Mesendoderm (in vitro differentiated cells): ENCODE data around the gene GLIS1.
A peak's percentile ranks its signal among the peaks of the same experiment; 100 is the strongest.

ENCODE experiments used
- DNase-seq: peaks from one replicate; pipeline ENCODE4 v3.0.0; 2013
- H2AK5ac ChIP-seq: 2 replicates; pipeline ENCODE4 v1.6.1; 2013; ENCODE audit warnings: low read length, inconsistent platforms
- H2BK120ac ChIP-seq: 2 replicates; pipeline ENCODE4 v1.6.1; 2013; ENCODE audit warnings: low read depth, mild to moderate bottlenecking, low read length, moderate library complexity, mixed read lengths
- H2BK15ac ChIP-seq: replicated peaks from 2 replicates; pipeline ENCODE4 v1.6.1; 2013; ENCODE audit warnings: low read depth, mild to moderate bottlenecking, moderate library complexity
- H2BK5ac ChIP-seq: 2 replicates; pipeline ENCODE4 v1.6.1; 2013; ENCODE audit warnings: low read length, inconsistent platforms
- H3K18ac ChIP-seq: 2 replicates; pipeline ENCODE4 v1.6.1; 2013; ENCODE audit warnings: mild to moderate bottlenecking, low read length, mixed read lengths
- H3K23ac ChIP-seq: one replicate; pipeline ENCODE4 v1.6.1; 2013; ENCODE audit warnings: low read length
- H3K27ac ChIP-seq: 2 replicates; pipeline ENCODE4 v1.5.1; 2013; ENCODE audit warnings: low read depth, mild to moderate bottlenecking, inconsistent platforms, low read length, moderate library complexity
- H3K27me3 ChIP-seq: 2 replicates; pipeline ENCODE4 v1.6.1; 2013; ENCODE audit warnings: low read length, control low read depth, mild to moderate bottlenecking, inconsistent platforms; ENCODE audit not compliant: insufficient read depth, poor library complexity
- H3K36me3 ChIP-seq: 2 replicates; pipeline ENCODE4 v1.6.1; 2013; ENCODE audit warnings: low read length, inconsistent platforms; ENCODE audit not compliant: control insufficient read depth, insufficient read depth
- H3K4ac ChIP-seq: one replicate; pipeline ENCODE4 v1.6.1; 2013; ENCODE audit warnings: low read depth, mild to moderate bottlenecking, low read length, moderate library complexity
- H3K4me1 ChIP-seq: 2 replicates; pipeline ENCODE4 v1.6.1; 2013; ENCODE audit warnings: low read depth, low read length, inconsistent platforms; ENCODE audit not compliant: control insufficient read depth
- H3K4me2 ChIP-seq: 2 replicates; pipeline ENCODE4 v1.6.1; 2013; ENCODE audit warnings: low read length
- H3K4me3 ChIP-seq: 2 replicates; pipeline ENCODE4 v1.5.1; 2013; ENCODE audit warnings: mild to moderate bottlenecking, low read length
- H3K56ac ChIP-seq: one replicate; pipeline ENCODE4 v1.6.1; 2013; ENCODE audit warnings: low read length
- H3K79me1 ChIP-seq: 2 replicates; pipeline ENCODE4 v1.6.1; 2013; ENCODE audit warnings: low read length, inconsistent platforms
- H3K79me2 ChIP-seq: 2 replicates; pipeline ENCODE4 v1.6.1; 2013; ENCODE audit warnings: mild to moderate bottlenecking, low read length; ENCODE audit not compliant: control insufficient read depth, insufficient read depth
- H3K9ac ChIP-seq: 2 replicates; pipeline ENCODE4 v1.6.1; 2013; ENCODE audit warnings: low read length, inconsistent platforms
- H4K5ac ChIP-seq: one replicate; pipeline ENCODE4 v1.6.1; 2013; ENCODE audit warnings: low read length
- H4K8ac ChIP-seq: one replicate; pipeline ENCODE4 v1.6.1; 2013; ENCODE audit warnings: low read depth, mild to moderate bottlenecking, control low read depth, low read length, moderate library complexity
- WGBS: extraction: QIAGEN DNeasy Blood & Tissue Kit; methylation state at CpG from one replicate; pipeline ENCODE4 v1.1.7; 2013; ENCODE audit warnings: low lambda C conversion rate, missing lambda C conversion rate; ENCODE audit not compliant: insufficient coverage; ENCODE audit errors: extremely low coverage; 5-methylcytosine and 5-hydroxymethylcytosine counted together

GLIS1 gene

DNA sequence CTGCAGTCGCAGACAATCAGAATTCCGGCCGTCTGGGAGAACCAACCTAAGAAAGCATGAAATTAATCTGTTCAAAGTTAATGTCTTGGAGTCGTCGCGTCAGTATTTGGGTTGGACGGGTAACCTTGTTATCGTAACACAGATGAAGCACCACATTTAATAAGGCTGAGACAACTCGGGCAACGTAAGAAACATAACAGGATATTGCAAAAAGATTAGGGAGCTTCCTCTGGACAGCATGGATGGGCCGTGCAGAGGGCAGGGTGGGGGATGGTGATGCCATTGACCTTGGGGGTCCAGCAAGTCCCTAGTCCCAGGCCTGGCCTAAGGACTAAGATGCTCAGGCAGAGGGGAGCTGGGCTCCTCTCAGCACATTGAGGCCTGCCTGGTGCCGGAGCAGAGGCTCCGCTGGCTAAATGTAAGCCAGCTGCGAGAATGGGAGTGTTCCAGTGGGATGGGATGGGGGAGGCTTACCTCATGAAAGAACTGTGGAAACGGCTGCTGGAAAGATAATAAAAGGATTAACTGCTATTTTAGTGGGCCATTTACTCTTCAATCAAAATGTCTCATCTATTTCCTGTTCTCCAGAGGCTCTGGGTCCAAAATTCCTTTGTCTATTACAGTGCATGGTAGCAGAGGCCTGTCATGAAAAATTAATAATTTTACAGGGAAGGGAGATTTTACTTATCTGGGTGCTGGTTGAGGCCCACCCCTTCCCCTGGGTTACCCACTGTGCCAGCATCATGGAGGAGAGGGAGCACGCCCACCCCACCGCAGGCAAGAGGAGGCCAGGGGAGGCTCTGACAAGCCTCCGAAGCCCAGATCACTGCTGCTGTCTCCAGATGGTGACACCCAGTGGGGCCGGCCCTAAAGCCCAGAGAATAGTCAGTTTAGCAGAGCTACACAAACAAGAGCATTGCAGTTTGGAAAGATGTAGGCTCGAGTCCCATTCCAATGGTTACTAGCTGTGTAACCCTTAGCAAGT, 148.1 kb downstream of the GLIS1 start:
- Histone ChIP-seq H2BK5ac (no peak overlapping the region), H3K79me1 (no peaks in the 10 kb centered on the region), H2BK15ac (no peak overlapping the region), H3K4ac (no peak overlapping the region), H4K8ac (no peak overlapping the region), H3K36me3 (no peaks in the 10 kb centered on the region), H3K56ac (no peak overlapping the region), H3K27me3 (no peaks in the 10 kb centered on the region), H2AK5ac (no peak overlapping the region), H4K5ac (no peak overlapping the region), H2BK120ac (no peak overlapping the region), H3K4me3 (no peak overlapping the region), H3K79me2 (no peaks in the 10 kb centered on the region), H3K4me2 (no peak overlapping the region), H3K23ac (no peak overlapping the region), H3K4me1 (no peaks in the 10 kb centered on the region), H3K18ac (no peak overlapping the region), H3K27ac (no peak overlapping the region), H3K9ac (no peak overlapping the region)
- no CpG with 5 or more reads among the region's 20 CpGs for WGBS
- no peak for DNase-seq

DNA sequence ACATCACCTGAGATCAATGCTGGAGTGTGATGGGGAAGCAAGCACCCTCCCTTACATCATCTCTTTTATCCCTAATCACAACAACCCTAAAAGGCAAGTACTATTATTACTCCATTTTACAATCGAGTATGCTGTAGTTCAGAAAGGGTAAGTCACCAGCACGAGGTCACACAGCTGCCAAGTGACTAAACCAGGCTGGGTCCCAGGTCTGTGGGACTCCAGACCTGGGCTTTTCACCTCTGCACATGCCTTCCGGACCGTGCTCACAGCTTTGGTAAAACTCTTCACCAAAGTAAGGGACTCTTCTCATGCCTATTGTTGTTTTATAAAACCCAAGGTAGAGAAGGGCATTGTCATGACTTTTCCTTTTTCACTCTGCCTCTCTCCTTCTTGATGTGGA, 148.9 kb downstream of the GLIS1 start:
- no peak overlapping the region for H2BK120ac ChIP-seq
- no peak overlapping the region for H2AK5ac ChIP-seq
- no peak overlapping the region for H3K4me3 ChIP-seq

DNA sequence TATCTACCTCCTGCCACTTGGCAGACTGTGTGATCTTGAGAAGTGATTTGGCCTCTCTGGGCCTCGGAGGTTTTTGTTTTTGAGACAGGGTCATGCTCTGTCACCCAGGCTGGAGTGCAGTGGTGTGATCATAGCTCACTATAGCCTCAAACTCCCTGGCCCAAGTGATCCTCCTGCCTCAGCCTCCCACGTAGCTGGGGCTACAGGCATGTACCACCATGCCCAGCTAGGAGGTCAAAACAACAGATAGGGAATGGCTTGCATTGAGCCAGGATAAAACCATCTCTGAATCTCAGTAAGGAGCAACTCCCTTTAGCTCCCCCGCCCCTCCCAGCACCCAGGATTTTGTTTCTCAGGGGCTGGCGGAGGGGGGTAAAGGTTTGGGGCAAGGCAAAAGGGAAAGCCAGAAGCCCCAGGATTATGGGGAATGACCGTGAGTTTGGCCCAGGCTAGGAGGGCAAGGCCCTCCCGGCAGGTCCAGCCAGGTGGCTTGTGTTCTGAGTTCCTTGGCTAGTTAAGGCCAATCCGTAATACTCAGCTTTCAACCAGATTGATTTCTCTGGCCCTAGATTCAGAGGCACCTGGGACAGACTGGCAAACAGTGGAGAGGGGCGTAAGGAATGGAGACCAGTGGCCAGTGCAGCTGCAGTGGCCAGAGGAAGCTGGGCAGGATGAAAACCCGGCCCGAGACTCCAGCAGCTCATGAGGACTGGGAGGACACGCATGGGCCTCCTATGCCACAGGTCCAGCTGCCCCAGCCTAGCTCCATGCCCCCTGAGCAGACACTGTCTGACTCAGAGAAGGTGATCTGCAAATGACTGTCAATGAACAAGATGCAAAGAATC, 149.7 kb downstream of the GLIS1 start:
- Histone ChIP-seq H2BK5ac (no peak overlapping the region), H3K4me2 (no peak overlapping the region), H3K4ac (no peak overlapping the region), H2AK5ac (no peak overlapping the region), H3K36me3 (no peaks in the 10 kb centered on the region), H3K9ac (no peak overlapping the region), H3K18ac (no peak overlapping the region), H3K27me3 (no peaks in the 10 kb centered on the region), H3K79me2 (no peaks in the 10 kb centered on the region), H3K23ac (no peak overlapping the region), H2BK15ac (no peak overlapping the region), H3K27ac (no peak overlapping the region), H2BK120ac (no peak overlapping the region), H3K79me1 (no peaks in the 10 kb centered on the region), H4K5ac (no peak overlapping the region), H3K4me1 (no peaks in the 10 kb centered on the region), H3K4me3 (no peak overlapping the region), H3K56ac (no peak overlapping the region), H4K8ac (no peak overlapping the region)
- no peak for DNase-seq
- WGBS, result no CpG with 5 or more reads among the region's 11 CpGs

More for the DNA sequence above, 148.9 kb downstream of the GLIS1 start:
- Histone ChIP-seq H3K27ac (no peak overlapping the region), H2BK15ac (no peak overlapping the region), H3K9ac (no peak overlapping the region), H4K8ac (no peak overlapping the region), H3K56ac (no peak overlapping the region), H3K4me2 (no peak overlapping the region), H2BK5ac (no peak overlapping the region), H3K4ac (no peak overlapping the region), H3K23ac (peak overlapping the region; percentile 45), H3K36me3 (no peaks in the 10 kb centered on the region), H4K5ac (no peak overlapping the region), H3K27me3 (no peaks in the 10 kb centered on the region), H3K4me1 (no peaks in the 10 kb centered on the region), H3K18ac (no peak overlapping the region), H3K79me1 (no peaks in the 10 kb centered on the region), H3K79me2 (no peaks in the 10 kb centered on the region)
- no CpG with 5 or more reads among the region's 4 CpGs for WGBS
- DNase-seq, result no peak

DNA sequence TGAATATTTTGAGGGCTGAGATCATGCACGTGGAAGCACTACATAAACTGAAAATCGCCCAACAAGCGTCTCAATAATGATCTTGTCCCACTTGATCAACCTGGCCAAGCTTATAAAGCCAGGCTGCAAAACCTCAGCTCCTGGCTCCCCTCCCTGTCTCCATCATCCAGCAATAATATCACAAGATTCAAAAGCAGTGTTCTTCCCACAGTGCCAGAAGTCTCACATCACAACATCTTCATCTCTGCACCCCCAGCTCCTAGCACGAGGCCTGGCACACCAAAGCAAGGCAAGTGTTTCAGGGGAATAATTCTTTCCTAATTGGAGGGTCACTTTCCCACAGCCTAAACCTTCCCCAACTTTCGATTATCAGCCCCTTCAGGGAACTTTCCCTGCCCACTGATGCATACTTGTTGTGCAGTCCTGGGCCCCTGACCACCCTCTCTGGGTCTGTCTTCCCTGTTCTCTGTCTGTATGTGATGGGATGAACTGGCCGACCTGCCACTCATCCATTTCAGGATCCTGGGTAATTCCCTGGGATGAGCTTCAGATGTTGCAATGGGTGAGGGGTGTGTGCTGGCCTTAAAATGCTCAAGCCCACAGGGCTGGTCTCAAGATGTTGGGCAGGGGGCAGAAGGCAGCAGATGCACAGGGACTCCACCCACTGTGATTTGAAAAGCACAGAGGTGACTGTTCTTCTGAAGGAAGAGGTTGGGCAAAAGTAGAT, 150.7 kb downstream of the GLIS1 start:
- no peak overlapping the region for H2BK120ac ChIP-seq
- DNase-seq, result no peak
- H3K23ac ChIP-seq, result no peak overlapping the region
- no peak overlapping the region for H3K9ac ChIP-seq
- H3K4me2 ChIP-seq, result no peak overlapping the region
- no peak overlapping the region for H4K8ac ChIP-seq
- H3K27ac ChIP-seq, result no peak overlapping the region
- H3K18ac ChIP-seq, result no peak overlapping the region
- H3K79me2 ChIP-seq, result no peaks in the 10 kb centered on the region
- H3K4ac ChIP-seq, result no peak overlapping the region
- no peak overlapping the region for H2BK5ac ChIP-seq
- no peak overlapping the region for H3K4me3 ChIP-seq
- no peaks in the 10 kb centered on the region for H3K79me1 ChIP-seq
- H3K27me3 ChIP-seq, result no peaks in the 10 kb centered on the region
- no peak overlapping the region for H2AK5ac ChIP-seq
- H3K36me3 ChIP-seq, result no peaks in the 10 kb centered on the region
- no CpG with 5 or more reads among the region's 6 CpGs for WGBS
- no peak overlapping the region for H3K56ac ChIP-seq
- no peak overlapping the region for H2BK15ac ChIP-seq
- no peaks in the 10 kb centered on the region for H3K4me1 ChIP-seq
- no peak overlapping the region for H4K5ac ChIP-seq

DNA sequence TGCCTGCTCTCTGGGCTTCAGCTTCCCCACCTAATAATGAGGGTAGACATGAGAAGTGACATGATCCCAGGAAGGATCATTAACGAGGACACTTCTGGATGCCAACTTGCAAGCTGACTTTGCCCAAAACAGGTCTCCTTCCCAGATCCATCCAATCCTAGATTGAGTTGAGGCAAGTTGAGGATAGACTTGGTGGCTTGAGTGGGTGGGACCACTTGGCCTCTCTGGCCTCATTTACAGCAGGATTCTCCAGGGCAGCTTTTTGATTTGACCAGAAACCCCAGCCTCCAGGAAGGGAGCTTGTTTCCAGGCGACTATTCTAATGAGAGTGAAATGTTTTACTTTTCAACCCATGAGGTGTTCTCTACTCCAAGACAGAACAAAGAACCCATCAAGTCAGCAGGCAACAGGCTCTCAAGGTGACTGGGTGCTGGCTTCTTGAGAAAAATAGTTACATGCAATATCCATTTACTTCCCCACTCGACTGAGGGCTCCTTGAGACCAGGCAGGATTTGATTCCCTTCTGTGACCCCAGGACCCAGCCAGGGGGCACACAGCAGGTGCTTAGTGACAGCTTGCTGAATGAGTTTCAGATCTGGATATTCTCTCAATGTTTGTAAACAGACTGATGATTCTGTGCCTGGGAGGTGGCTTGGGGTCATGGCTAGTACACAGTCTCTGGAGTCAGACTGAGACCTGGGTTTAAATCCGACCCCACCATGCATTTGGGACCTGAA, 151.5 kb downstream of the GLIS1 start:
- Histone ChIP-seq H2BK5ac (no peak overlapping the region), H3K4ac (no peak overlapping the region), H3K27me3 (no peaks in the 10 kb centered on the region), H3K23ac (peak overlapping the region; percentile 80), H3K9ac (no peak overlapping the region), H2AK5ac (no peak overlapping the region), H2BK120ac (no peak overlapping the region), H3K36me3 (no peaks in the 10 kb centered on the region), H3K4me3 (no peak overlapping the region), H3K4me2 (no peak overlapping the region), H3K56ac (no peak overlapping the region), H4K8ac (no peak overlapping the region), H4K5ac (no peak overlapping the region), H3K27ac (no peak overlapping the region), H3K79me1 (no peaks in the 10 kb centered on the region), H2BK15ac (no peak overlapping the region), H3K4me1 (peaks cover 2% of the 10 kb centered on the region), H3K79me2 (no peaks in the 10 kb centered on the region), H3K18ac (no peak overlapping the region)
- no CpG with 5 or more reads among the region's 4 CpGs for WGBS
- DNase-seq, result no peak
